K562 (cell line): ENCODE results near the gene ZNF432. TPM values are rescaled to one million over a fixed set of nuclear protein-coding genes. Genes with fewer than 3 reads are reported as not detected.

Source experiments
- ATF7 ChIP-seq: fragments of 450-650 bp; IDR thresholded peaks from 2 replicates; pipeline ENCODE4 v1.7.1; 2014; ENCODE audit warnings: mild to moderate bottlenecking, moderate library complexity
- CXXC5 ChIP-seq: fragments of 250-450 bp; sonication (Bioruptor Pico); IDR thresholded peaks from 2 replicates; pipeline ENCODE4 v1.8.0; 2022; ENCODE audit warnings: inconsistent platforms, mild to moderate bottlenecking, moderate library complexity
- ELF2 ChIP-seq: fragments of 250-450 bp; sonication (Bioruptor Pico); IDR thresholded peaks from 2 replicates; pipeline ENCODE4 v1.5.0; 2021; ENCODE audit warnings: mild to moderate bottlenecking
- ESRRA ChIP-seq: fragments of 450-650 bp; IDR thresholded peaks from 2 replicates; pipeline ENCODE4 v1.6.1; 2014; ENCODE audit warnings: low read depth, mild to moderate bottlenecking, moderate library complexity, borderline replicate concordance
- ETV1 ChIP-seq: fragments of 450-650 bp; conservative IDR thresholded peaks from 2 replicates; pipeline ENCODE4 v1.6.1; 2016; ENCODE audit warnings: missing genetic modification characterization, control low read depth, low read depth, missing compliant biosample characterization
- KLF6 ChIP-seq: fragments of 250-450 bp; sonication (Bioruptor Pico); IDR thresholded peaks from 2 replicates; pipeline ENCODE4 v1.4.0; 2020; ENCODE audit warnings: mild to moderate bottlenecking, moderate library complexity, borderline replicate concordance
- NR2C1 ChIP-seq, 2 experiments: fragments of 450-650 bp; IDR thresholded peaks; 2 replicates each; pipeline ENCODE4 v1.6.1; 2017; ENCODE audit warnings: mild to moderate bottlenecking in 2 of 2, antibody characterized with exemption in 1 of 2, inconsistent platforms in 1 of 2, missing compliant biosample characterization in 1 of 2, missing genetic modification characterization in 1 of 2
- PHF8 ChIP-seq: fragments of 200-600 bp; sonication (generic); IDR thresholded peaks from 2 replicates; pipeline ENCODE4 v1.6.1; 2012; ENCODE audit warnings: mixed run types, mild to moderate bottlenecking, inconsistent platforms, low read length, moderate library complexity, borderline replicate concordance
- POU5F1 ChIP-seq: fragments of 150-350 bp; IDR thresholded peaks from 2 replicates; pipeline ENCODE4 v1.6.1; 2014; ENCODE audit warnings: borderline replicate concordance, low read length, low read depth, mild to moderate bottlenecking; ENCODE audit not compliant: partially characterized antibody
- SUPT5H ChIP-seq: fragments of 450-650 bp; IDR thresholded peaks from 2 replicates; pipeline ENCODE4 v1.6.1; 2016
- TFAM ChIP-seq: fragments of 250-450 bp; sonication (Bioruptor Pico); conservative IDR thresholded peaks from 2 replicates; pipeline ENCODE4 v1.5.0; 2021; ENCODE audit warnings: mild to moderate bottlenecking, moderate library complexity
- polyA plus RNA-seq, 8 experiments: library from polyadenylated mRNA; depleted of rRNA in 4 of 8; stranded (reverse) in 5 of 8; unstranded in 3 of 8; fragments of >200 nt; fragmentation: Nextera tagmentation in 2 of 8; fragmentation: Illumina TruSeq in 1 of 8; extraction: Ambion mirVana in 2 of 8; extraction: Trizol in 1 of 8; gene quantifications; 2 replicates each; pipeline versions ENCODE4 v1.2.1 to v1.2.3, GENCODE V29; 2011 to 2014; ENCODE audit warnings: inconsistent platforms in 1 of 8, missing spikeins in 1 of 8
- total RNA-seq, 7 experiments: library from RNA; depleted of rRNA in 6 of 7; stranded (reverse); fragments of >200 nt in 6 of 7; fragmentation: Illumina TruSeq in 2 of 7; extraction: Trizol in 2 of 7; gene quantifications; 2 replicates each; pipeline versions ENCODE4 v1.2.1 to v1.2.3, GENCODE V29; 2011 to 2021; ENCODE audit warnings: low replicate concordance in 1 of 7
- TF ChIP-seq, protein P1 (sequence below): fragments of 250-450 bp; sonication (Bioruptor Pico); IDR thresholded peaks from 2 replicates; pipeline ENCODE4 v1.5.0; 2021; ENCODE audit warnings: mild to moderate bottlenecking, borderline replicate concordance
- TF ChIP-seq, protein P2 (sequence below): fragments of 450-650 bp; IDR thresholded peaks from 2 replicates; pipeline ENCODE4 v1.6.1; 2016; ENCODE audit warnings: borderline replicate concordance

Gene ZNF432
- total and polyA plus RNA-seq, 9 of the 15 experiments (the other 6 are each of a cell fraction or from before 2014, with no cell fraction given): 2.6 to 6.8 (median 4.0) TPM

DNA sequence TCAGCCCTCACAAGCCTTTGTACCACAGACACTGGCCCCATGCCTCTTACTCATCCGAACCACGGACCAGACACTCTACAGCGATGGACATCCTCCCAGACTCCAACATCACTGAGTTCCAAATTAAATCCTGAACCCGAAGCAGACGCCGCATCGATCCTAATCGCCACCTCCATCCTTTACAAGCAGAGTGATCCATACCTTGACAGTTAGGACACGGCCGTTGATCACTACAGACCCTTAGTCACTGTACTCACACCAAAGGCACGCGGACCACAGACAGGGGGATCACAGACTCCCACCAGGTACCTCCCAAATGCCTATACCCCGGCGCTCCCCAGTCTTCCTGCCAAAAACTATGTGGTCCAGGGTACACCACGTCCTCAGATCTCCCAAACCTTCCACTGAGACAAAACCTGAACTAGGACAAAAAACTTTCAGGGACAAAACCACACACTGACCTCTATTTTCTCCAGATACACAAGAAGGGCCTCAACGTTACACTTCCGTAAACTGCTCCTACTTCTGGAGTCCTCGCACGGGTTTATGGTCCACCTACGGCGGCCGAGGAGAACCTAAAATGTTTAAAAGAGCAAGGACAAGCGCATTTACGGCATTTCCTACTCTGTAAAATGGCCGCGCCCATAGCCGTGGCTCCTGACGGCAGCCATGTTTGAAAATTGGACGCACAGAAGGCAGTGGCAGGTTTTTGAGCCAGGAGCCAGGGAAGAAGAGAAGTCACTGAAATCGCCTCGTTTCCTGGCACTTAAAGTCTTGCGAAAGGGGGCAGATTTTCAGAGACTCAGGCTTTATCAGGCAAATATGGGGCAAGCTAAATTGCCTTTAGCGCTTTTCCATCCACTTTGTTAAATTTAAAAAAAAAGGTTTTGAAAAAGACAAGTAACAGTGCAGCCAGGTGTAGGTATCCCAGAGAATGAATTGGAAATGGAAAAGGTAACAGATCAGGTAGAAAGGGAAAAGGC lies 62.0 kb downstream of the ZNF432 start, which contains the start of gene ZNF350 (continued):
- TF ChIP-seq, protein P1, sequence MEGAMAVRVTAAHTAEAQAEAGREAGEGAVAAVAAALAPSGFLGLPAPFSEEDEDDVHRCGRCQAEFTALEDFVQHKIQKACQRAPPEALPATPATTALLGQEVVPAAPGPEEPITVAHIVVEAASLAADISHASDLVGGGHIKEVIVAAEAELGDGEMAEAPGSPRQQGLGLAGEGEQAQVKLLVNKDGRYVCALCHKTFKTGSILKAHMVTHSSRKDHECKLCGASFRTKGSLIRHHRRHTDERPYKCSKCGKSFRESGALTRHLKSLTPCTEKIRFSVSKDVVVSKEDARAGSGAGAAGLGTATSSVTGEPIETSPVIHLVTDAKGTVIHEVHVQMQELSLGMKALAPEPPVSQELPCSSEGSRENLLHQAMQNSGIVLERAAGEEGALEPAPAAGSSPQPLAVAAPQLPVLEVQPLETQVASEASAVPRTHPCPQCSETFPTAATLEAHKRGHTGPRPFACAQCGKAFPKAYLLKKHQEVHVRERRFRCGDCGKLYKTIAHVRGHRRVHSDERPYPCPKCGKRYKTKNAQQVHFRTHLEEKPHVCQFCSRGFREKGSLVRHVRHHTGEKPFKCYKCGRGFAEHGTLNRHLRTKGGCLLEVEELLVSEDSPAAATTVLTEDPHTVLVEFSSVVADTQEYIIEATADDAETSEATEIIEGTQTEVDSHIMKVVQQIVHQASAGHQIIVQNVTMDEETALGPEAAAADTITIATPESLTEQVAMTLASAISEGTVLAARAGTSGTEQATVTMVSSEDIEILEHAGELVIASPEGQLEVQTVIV (CRISPR knock-in tag): peak; percentile 78; the same call in 1 of the 2 replicates
- TF ChIP-seq NR2C1 (IDR thresholded peaks at IDR 0.05) (peak; percentile 85), NR2C1 (tag; IDR thresholded peaks at IDR 0.05) (peak; percentile 68), ETV1 (tag) (peak; percentile 53; the same call in 1 of the 2 replicates), PHF8 (peak; percentile 61; the same call in 1 of the 2 replicates), ESRRA (peak; percentile 49; the same call in 1 of the 2 replicates), ATF7 (peak; percentile 34; the same call in 1 of the 2 replicates), CXXC5 (CRISPR knock-in tag) (peak; percentile 65), POU5F1 (peak; percentile 94), KLF6 (CRISPR knock-in tag) (no peak), SUPT5H (peak; percentile 42; the same call in 1 of the 2 replicates), ELF2 (CRISPR knock-in tag) (peak; percentile 85), TFAM (no peak)
- TF ChIP-seq, protein P2, sequence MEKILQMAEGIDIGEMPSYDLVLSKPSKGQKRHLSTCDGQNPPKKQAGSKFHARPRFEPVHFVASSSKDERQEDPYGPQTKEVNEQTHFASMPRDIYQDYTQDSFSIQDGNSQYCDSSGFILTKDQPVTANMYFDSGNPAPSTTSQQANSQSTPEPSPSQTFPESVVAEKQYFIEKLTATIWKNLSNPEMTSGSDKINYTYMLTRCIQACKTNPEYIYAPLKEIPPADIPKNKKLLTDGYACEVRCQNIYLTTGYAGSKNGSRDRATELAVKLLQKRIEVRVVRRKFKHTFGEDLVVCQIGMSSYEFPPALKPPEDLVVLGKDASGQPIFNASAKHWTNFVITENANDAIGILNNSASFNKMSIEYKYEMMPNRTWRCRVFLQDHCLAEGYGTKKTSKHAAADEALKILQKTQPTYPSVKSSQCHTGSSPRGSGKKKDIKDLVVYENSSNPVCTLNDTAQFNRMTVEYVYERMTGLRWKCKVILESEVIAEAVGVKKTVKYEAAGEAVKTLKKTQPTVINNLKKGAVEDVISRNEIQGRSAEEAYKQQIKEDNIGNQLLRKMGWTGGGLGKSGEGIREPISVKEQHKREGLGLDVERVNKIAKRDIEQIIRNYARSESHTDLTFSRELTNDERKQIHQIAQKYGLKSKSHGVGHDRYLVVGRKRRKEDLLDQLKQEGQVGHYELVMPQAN: peak; percentile 42; the same call in 1 of the 2 replicates
